ENCODE data around the gene ULK4. TPM values are rescaled to one million over a fixed set of nuclear protein-coding genes. Genes with fewer than 3 reads are reported as not detected.

The ULK4 gene
- total RNA-seq, 1 experiment from 2014 or later: 14.3 TPM

DNA sequence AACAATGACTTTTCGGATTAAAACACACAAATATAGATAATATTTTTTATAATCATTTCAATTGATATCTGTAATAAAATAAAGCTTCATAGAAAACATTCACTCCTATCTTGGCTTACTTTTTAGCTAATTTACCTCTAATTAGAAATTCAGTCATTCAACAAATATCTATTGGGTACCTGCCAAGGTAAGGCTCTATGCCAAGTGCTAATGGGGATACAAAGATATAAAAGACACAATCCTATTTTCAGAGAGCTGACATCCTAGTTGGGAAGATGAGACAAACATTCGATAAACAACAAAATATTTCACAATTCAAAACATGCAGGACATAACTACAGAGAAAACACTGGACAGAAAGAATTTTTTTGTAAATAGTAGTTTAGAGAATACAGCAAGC, 63.3 kb downstream of the ULK4 start:
- H3K27me3 ChIP-seq (ENCODE audit: control insufficient read depth, insufficient read depth, low read length): no peaks in the 10 kb centered on the region
- in situ Hi-C loops (cut with HindIII; ENCODE audit: low pct_unique_long_range_greater_than_20kb, low sequenced_read_pairs) (no loop called here), intact Hi-C loops (cut with micrococcal nuclease; ENCODE audit: unreplicated experiment) (loop anchor here (10.0 kb wide), 1 partner anchor 116 kb away; no protein-coding TSS in a partner anchor)
- DNase-seq (ENCODE audit: low read depth, low spot score) (no peak), ATAC-seq (no peak)
- H3K4me3 ChIP-seq (ENCODE audit: low read depth in 2 of 2, low read length in 2 of 2): no peak overlapping the region
- H3K27ac ChIP-seq (ENCODE audit: low read length): no peak overlapping the region
- no peaks in the 10 kb centered on the region for H3K36me3 ChIP-seq (ENCODE audit: control insufficient read depth, insufficient read depth, low read length)
- ChIA-PET POLR2A (no interaction called here), CTCF (no interaction called here)
- no TSS peak for BruUV-seq (replicated peaks)
- H3K9me3 ChIP-seq (ENCODE audit: control insufficient read depth, insufficient read depth, low read depth, low read length): no peaks in the 10 kb centered on the region
- H3K4me1 ChIP-seq (ENCODE audit: control insufficient read depth, insufficient read depth, low read length): no peaks in the 10 kb centered on the region
- TF ChIP-seq, protein P1, sequence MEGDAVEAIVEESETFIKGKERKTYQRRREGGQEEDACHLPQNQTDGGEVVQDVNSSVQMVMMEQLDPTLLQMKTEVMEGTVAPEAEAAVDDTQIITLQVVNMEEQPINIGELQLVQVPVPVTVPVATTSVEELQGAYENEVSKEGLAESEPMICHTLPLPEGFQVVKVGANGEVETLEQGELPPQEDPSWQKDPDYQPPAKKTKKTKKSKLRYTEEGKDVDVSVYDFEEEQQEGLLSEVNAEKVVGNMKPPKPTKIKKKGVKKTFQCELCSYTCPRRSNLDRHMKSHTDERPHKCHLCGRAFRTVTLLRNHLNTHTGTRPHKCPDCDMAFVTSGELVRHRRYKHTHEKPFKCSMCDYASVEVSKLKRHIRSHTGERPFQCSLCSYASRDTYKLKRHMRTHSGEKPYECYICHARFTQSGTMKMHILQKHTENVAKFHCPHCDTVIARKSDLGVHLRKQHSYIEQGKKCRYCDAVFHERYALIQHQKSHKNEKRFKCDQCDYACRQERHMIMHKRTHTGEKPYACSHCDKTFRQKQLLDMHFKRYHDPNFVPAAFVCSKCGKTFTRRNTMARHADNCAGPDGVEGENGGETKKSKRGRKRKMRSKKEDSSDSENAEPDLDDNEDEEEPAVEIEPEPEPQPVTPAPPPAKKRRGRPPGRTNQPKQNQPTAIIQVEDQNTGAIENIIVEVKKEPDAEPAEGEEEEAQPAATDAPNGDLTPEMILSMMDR (IDR thresholded peaks at IDR 0.05): no peak
- no peak for TF ChIP-seq SIN3A (IDR thresholded peaks at IDR 0.05; ENCODE audit: borderline replicate concordance, insufficient read depth, low read depth, low read length)
- no peak for TF ChIP-seq POLR2AphosphoS5 (IDR thresholded peaks at IDR 0.05; ENCODE audit: low read depth, low read length)

DNA sequence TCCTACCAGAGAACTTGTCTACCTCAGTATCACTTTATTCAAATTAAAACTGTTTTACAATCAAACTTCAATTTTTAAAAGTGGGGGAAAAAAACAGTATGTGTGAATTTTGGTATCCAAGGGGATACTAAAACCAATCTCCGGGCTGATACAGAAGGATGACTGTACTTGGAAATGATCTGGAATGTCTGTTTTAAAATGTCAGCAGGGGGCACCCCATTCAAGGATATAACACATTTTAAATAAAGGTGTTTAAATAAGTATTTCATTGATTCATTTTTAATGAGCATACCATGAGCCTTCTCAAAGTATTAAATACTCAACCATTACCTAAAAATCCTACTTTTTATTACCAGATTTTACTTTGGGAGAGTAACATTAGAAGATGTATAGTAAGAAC, 67.9 kb downstream of the ULK4 start:
- POLR2A ChIA-PET: no interaction called here
- intact Hi-C loops (cut with micrococcal nuclease; ENCODE audit: unreplicated experiment): loop anchor here (1.0 to 10.0 kb wide), 3 partner anchors 121 to 297 kb away; no protein-coding TSS in a partner anchor
- no peaks in the 10 kb centered on the region for H3K4me1 ChIP-seq (ENCODE audit: control insufficient read depth, insufficient read depth, low read length)

More for the DNA sequence above, 67.9 kb downstream of the ULK4 start:
- TF ChIP-seq, protein P2, sequence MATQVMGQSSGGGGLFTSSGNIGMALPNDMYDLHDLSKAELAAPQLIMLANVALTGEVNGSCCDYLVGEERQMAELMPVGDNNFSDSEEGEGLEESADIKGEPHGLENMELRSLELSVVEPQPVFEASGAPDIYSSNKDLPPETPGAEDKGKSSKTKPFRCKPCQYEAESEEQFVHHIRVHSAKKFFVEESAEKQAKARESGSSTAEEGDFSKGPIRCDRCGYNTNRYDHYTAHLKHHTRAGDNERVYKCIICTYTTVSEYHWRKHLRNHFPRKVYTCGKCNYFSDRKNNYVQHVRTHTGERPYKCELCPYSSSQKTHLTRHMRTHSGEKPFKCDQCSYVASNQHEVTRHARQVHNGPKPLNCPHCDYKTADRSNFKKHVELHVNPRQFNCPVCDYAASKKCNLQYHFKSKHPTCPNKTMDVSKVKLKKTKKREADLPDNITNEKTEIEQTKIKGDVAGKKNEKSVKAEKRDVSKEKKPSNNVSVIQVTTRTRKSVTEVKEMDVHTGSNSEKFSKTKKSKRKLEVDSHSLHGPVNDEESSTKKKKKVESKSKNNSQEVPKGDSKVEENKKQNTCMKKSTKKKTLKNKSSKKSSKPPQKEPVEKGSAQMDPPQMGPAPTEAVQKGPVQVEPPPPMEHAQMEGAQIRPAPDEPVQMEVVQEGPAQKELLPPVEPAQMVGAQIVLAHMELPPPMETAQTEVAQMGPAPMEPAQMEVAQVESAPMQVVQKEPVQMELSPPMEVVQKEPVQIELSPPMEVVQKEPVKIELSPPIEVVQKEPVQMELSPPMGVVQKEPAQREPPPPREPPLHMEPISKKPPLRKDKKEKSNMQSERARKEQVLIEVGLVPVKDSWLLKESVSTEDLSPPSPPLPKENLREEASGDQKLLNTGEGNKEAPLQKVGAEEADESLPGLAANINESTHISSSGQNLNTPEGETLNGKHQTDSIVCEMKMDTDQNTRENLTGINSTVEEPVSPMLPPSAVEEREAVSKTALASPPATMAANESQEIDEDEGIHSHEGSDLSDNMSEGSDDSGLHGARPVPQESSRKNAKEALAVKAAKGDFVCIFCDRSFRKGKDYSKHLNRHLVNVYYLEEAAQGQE (IDR thresholded peaks at IDR 0.05; ENCODE audit: insufficient read depth in 1 of 2, low read depth in 2 of 2, low read length in 1 of 2): no peak
- TF ChIP-seq, protein P1 (IDR thresholded peaks at IDR 0.05): peak; percentile 51; the same call in 1 of the 2 replicates
- no peak for TF ChIP-seq POLR2AphosphoS5 (IDR thresholded peaks at IDR 0.05; ENCODE audit: low read depth, low read length)
- TF ChIP-seq TCF7L2 (IDR thresholded peaks at IDR 0.05; ENCODE audit: low read depth, low read length): no peak
- no peak for TF ChIP-seq SIN3A (IDR thresholded peaks at IDR 0.05; ENCODE audit: borderline replicate concordance, insufficient read depth, low read depth, low read length)
- no peak overlapping the region for H3K4me3 ChIP-seq (ENCODE audit: low read depth in 2 of 2, low read length in 2 of 2)
- no peaks in the 10 kb centered on the region for H3K27me3 ChIP-seq (ENCODE audit: control insufficient read depth, insufficient read depth, low read length)
- BruUV-seq (replicated peaks): no TSS peak
- peaks cover 3% of the 10 kb centered on the region; the same call in 1 of the 2 replicates for H3K9me3 ChIP-seq (ENCODE audit: control insufficient read depth, insufficient read depth, low read depth, low read length)
- DNase-seq (ENCODE audit: low read depth, low spot score): peak; percentile 13
- in situ Hi-C loops (cut with HindIII; ENCODE audit: low pct_unique_long_range_greater_than_20kb, low sequenced_read_pairs): no loop called here
- H3K36me3 ChIP-seq (ENCODE audit: control insufficient read depth, insufficient read depth, low read length): no peaks in the 10 kb centered on the region
- CTCF ChIA-PET: no interaction called here
- no peak overlapping the region for H3K27ac ChIP-seq (ENCODE audit: low read length)
- ATAC-seq: no peak
